ENCODE measurements around the gene EFCAB5. TPM values are rescaled to one million over a fixed set of nuclear protein-coding genes. Genes with fewer than 3 reads are reported as not detected.

EFCAB5 gene
- total RNA-seq, 2 experiments from 2014 or later = 0.25 to 0.53 TPM

DNA sequence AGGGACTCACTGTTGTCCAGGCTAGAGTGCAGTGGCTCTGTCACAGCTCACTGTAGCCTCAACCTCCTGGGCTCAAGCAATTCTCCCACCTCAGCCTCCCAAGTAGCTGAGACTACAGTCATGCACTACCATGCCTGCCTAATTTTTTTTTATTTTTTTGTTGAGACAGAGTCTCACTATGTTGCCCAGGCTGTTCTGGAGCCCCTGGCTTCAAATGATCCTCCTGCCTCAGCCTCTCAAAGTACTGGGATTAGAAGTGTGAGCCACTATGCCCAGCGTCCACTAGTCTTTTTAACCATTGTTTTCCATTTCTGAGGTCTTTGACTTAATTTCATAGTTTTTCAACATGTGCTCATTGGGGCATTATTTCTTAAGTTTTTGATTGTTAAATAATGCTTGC lies 188.7 kb downstream of the EFCAB5 start:
- Histone ChIP-seq H3K36me3 (ENCODE audit: insufficient read depth, low read length) (peaks cover 28% of the 10 kb centered on the region), H3K9me3 (ENCODE audit: control insufficient read depth in 1 of 2, insufficient read depth in 1 of 2, low read length in 2 of 2) (no peaks in the 10 kb centered on the region), H3K4me3 (ENCODE audit: low read length) (no peak overlapping the region), H3K27ac (ENCODE audit: low read depth in 1 of 2, low read length in 2 of 2) (no peak overlapping the region), H3K4me1 (ENCODE audit: insufficient read depth, low read length) (peaks cover 4% of the 10 kb centered on the region), H3K27me3 (ENCODE audit: control insufficient read depth in 1 of 2, insufficient read depth in 2 of 2, low read length in 2 of 2) (no peaks in the 10 kb centered on the region)
- ChIA-PET POLR2A (no interaction called here), CTCF (no interaction called here)
- Mint-ChIP-seq H3K4me1 (ENCODE audit: low read depth) (peaks cover 43% of the 10 kb centered on the region), H3K4me3 (no peak overlapping the region), H3K27me3 (no peaks in the 10 kb centered on the region), H3K36me3 (ENCODE audit: low read depth) (peaks cover 65% of the 10 kb centered on the region), H3K27ac (no peak overlapping the region), H3K9me3 (no peaks in the 10 kb centered on the region)
- no peak for ATAC-seq (ENCODE audit: poor library complexity)
- intact Hi-C loops (cut with DNase I, micrococcal nuclease) = no loop called here
- no peak for DNase-seq
- TF ChIP-seq, protein P1, sequence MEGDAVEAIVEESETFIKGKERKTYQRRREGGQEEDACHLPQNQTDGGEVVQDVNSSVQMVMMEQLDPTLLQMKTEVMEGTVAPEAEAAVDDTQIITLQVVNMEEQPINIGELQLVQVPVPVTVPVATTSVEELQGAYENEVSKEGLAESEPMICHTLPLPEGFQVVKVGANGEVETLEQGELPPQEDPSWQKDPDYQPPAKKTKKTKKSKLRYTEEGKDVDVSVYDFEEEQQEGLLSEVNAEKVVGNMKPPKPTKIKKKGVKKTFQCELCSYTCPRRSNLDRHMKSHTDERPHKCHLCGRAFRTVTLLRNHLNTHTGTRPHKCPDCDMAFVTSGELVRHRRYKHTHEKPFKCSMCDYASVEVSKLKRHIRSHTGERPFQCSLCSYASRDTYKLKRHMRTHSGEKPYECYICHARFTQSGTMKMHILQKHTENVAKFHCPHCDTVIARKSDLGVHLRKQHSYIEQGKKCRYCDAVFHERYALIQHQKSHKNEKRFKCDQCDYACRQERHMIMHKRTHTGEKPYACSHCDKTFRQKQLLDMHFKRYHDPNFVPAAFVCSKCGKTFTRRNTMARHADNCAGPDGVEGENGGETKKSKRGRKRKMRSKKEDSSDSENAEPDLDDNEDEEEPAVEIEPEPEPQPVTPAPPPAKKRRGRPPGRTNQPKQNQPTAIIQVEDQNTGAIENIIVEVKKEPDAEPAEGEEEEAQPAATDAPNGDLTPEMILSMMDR (IDR thresholded peaks at IDR 0.05) = no peak

DNA sequence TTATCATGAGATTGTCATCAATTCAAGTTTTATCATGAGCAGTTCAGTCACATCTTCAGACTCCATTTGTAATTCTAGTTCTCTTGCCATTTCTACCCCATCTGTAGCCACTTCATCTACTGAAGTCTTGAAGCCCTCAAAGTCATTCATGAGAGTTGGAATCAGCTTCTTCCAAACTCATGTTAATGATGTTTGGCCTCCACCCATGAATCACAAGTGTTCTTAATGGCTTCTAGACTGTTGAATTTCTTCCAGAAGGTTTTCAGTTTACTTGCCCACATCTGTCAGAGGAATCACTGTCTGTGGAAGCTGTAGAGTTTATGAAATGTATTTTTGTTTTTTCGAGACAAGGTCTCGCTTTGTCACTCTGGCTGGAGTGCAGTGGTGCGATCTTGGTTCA lies 191.2 kb downstream of the EFCAB5 start:
- no peak overlapping the region for H3K4me3 Mint-ChIP-seq
- no peaks in the 10 kb centered on the region for H3K27me3 ChIP-seq (ENCODE audit: control insufficient read depth in 1 of 2, insufficient read depth in 2 of 2, low read length in 2 of 2)
- TF ChIP-seq, protein P1 (IDR thresholded peaks at IDR 0.05) = no peak
- DNase-seq = no peak
- ChIA-PET POLR2A (no interaction called here), CTCF (interaction anchor here (1.3 to 1.5 kb wide), 2 partner anchors 28 to 201 kb away, joined by 4 to 7 read pairs; no protein-coding TSS in a partner anchor)
- no peak overlapping the region for H3K27ac Mint-ChIP-seq
- peaks cover 24% of the 10 kb centered on the region for H3K36me3 ChIP-seq (ENCODE audit: insufficient read depth, low read length)
- H3K27ac ChIP-seq (ENCODE audit: low read depth in 1 of 2, low read length in 2 of 2) = no peak overlapping the region
- no peaks in the 10 kb centered on the region for H3K27me3 Mint-ChIP-seq
- H3K4me1 Mint-ChIP-seq (ENCODE audit: low read depth) = peaks cover 45% of the 10 kb centered on the region
- H3K4me3 ChIP-seq (ENCODE audit: low read length) = no peak overlapping the region
- intact Hi-C loops (cut with DNase I, micrococcal nuclease) = no loop called here
- no peak for ATAC-seq (ENCODE audit: poor library complexity)
- H3K9me3 ChIP-seq (ENCODE audit: control insufficient read depth in 1 of 2, insufficient read depth in 1 of 2, low read length in 2 of 2) = no peaks in the 10 kb centered on the region
- no peaks in the 10 kb centered on the region for H3K4me1 ChIP-seq (ENCODE audit: insufficient read depth, low read length)
- H3K9me3 Mint-ChIP-seq = no peaks in the 10 kb centered on the region
- H3K36me3 Mint-ChIP-seq (ENCODE audit: low read depth) = peaks cover 63% of the 10 kb centered on the region

DNA sequence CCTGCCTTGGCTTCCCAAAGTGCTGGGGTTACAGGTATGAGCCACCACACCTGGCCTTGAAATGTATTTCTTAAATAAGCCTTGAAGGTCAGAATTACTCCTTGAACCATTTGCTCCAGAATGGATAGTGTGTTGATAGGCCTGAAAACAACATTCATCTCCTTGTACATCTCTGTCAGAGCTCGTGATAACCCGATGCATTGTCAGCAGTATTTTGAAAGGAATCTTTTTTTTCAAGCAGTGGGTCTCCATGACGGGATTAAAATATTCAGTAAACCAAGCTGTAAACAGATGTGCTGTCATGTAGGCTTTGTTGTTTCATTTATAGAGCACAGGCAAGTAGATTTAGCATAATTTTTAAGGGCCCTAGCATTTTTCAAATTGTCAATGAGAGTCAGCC lies 191.8 kb downstream of the EFCAB5 start:
- CTCF ChIA-PET = interaction anchor here (1.3 to 1.5 kb wide), 2 partner anchors 28 to 202 kb away, joined by 4 to 7 read pairs; no protein-coding TSS in a partner anchor
- intact Hi-C loops (cut with DNase I, micrococcal nuclease) = no loop called here
- H3K9me3 ChIP-seq (ENCODE audit: control insufficient read depth in 1 of 2, insufficient read depth in 1 of 2, low read length in 2 of 2) = no peaks in the 10 kb centered on the region
- no peak overlapping the region for H3K27ac ChIP-seq (ENCODE audit: low read depth in 1 of 2, low read length in 2 of 2)
- TF ChIP-seq, protein P1 (IDR thresholded peaks at IDR 0.05) = no peak
- no peaks in the 10 kb centered on the region for H3K4me1 ChIP-seq (ENCODE audit: insufficient read depth, low read length)
- no peak overlapping the region for H3K4me3 ChIP-seq (ENCODE audit: low read length)
- H3K9me3 Mint-ChIP-seq = no peaks in the 10 kb centered on the region
- H3K27me3 Mint-ChIP-seq = no peaks in the 10 kb centered on the region
- no peaks in the 10 kb centered on the region for H3K27me3 ChIP-seq (ENCODE audit: control insufficient read depth in 1 of 2, insufficient read depth in 2 of 2, low read length in 2 of 2)
- H3K36me3 Mint-ChIP-seq (ENCODE audit: low read depth) = peaks cover 69% of the 10 kb centered on the region
- ATAC-seq (ENCODE audit: poor library complexity) (no peak), DNase-seq (no peak)
- POLR2A ChIA-PET = interaction anchor here (0.6 kb wide), 1 partner anchor 19 kb away, joined by 4 read pairs; no protein-coding TSS in a partner anchor
- peaks cover 50% of the 10 kb centered on the region for H3K4me1 Mint-ChIP-seq (ENCODE audit: low read depth)
- H3K27ac Mint-ChIP-seq = no peak overlapping the region
- H3K4me3 Mint-ChIP-seq = no peak overlapping the region
- H3K36me3 ChIP-seq (ENCODE audit: insufficient read depth, low read length) = peaks cover 19% of the 10 kb centered on the region
